Activated CD8-positive, alpha-beta memory T cell treated with anti-CD3 and anti-CD28 coated beads for 36 hours (primary cell): Measurements from ENCODE around the gene SLCO2B1. TPM values are rescaled to one million over a fixed set of nuclear protein-coding genes. Genes with fewer than 3 reads are reported as not detected.
"Not testable (repeated sequence)": the region's sequence is repeated elsewhere in the genome, so short reads cannot be mapped to it uniquely, and the experiment has no call there.

ENCODE experiments used
- CTCF ChIA-PET: fragments of 350-600 bp; sonication (Branson Sonifier 250); formaldehyde crosslinking; loops from one replicate; lab custom pipeline; 2021; ENCODE audit warnings: antibody characterized with exemption; lab: Charles Lee
- POLR2A ChIA-PET: fragments of 350-600 bp; sonication (Branson Sonifier 250); formaldehyde crosslinking; loops from one replicate; lab custom pipeline; 2021; ENCODE audit warnings: antibody characterized with exemption; lab: Charles Lee
- total RNA-seq, 2 experiments: library from RNA; stranded (reverse); gene quantifications; one replicate each; pipeline ENCODE4 v1.2.3, GENCODE V29; 2021

SLCO2B1 gene, protein sequence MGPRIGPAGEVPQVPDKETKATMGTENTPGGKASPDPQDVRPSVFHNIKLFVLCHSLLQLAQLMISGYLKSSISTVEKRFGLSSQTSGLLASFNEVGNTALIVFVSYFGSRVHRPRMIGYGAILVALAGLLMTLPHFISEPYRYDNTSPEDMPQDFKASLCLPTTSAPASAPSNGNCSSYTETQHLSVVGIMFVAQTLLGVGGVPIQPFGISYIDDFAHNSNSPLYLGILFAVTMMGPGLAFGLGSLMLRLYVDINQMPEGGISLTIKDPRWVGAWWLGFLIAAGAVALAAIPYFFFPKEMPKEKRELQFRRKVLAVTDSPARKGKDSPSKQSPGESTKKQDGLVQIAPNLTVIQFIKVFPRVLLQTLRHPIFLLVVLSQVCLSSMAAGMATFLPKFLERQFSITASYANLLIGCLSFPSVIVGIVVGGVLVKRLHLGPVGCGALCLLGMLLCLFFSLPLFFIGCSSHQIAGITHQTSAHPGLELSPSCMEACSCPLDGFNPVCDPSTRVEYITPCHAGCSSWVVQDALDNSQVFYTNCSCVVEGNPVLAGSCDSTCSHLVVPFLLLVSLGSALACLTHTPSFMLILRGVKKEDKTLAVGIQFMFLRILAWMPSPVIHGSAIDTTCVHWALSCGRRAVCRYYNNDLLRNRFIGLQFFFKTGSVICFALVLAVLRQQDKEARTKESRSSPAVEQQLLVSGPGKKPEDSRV
- total RNA-seq, result not detected

GRCh38 chr11:75150879-75151278, at the start of gene SLCO2B1:
SLCO2B1 (plus strand) TSS chr11:75151107; CDS start chr11:75151382, 275 bp downstream.
- CTCF ChIA-PET, result interaction anchor here (1.3 to 2.3 kb wide), 2 partner anchors 10 to 54 kb away, joined by 4 to 11 read pairs; no protein-coding TSS in a partner anchor
- POLR2A ChIA-PET, result no interaction called here

- ChIA-PET POLR2A (no interaction called here), CTCF (no interaction called here)
These were observed 49.3 kb upstream of the SLCO2B1 start for GRCh38 chr11:75101424-75102128.

GRCh38 chr11:75103380-75104026, 47.4 kb upstream of the SLCO2B1 start:
- ChIA-PET CTCF (no interaction called here), POLR2A (no interaction called here)

- CTCF ChIA-PET, result no interaction called here
- POLR2A ChIA-PET, result no interaction called here
These were observed 45.4 kb upstream of the SLCO2B1 start for GRCh38 chr11:75105462-75105925.

DNA sequence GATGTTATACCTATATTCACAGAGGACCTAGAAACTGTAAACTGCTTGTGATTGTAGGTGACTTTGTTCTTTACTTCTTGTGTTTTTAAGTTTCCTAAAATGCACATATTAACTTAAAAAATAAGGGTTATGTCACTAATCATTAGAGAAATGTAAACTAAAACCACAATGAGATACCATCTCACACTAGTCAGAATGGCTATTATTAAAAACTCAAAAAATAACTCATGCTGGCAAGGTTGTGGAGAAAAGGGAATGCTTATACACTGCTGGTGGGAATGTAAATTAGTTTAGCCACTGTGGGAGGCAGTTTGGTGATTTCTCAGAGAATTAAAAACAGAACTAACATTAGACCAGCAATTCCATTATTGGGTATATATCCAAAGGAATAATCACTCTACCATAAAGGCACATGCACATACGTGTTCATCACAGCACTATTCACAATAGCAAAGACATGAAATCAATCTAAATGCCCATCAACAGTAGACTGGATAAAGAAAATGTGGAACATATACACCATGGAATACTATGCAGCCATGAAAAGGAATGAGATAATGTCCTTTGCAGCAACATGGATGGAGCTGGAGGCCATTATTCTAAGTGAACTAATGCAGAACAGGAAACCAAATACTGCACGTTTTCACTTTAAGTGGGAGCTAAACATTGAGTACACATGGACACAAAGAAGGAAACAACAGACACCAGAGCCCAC, 44.8 kb upstream of the SLCO2B1 start:
- CTCF ChIA-PET, result interaction anchor here (0.7 kb wide), 1 partner anchor 152 kb away, joined by 3 read pairs; no protein-coding TSS in a partner anchor
- POLR2A ChIA-PET, result not testable (repeated sequence)

- ChIA-PET CTCF (interaction anchor here (0.6 kb wide), 1 partner anchor 162 kb away, joined by 3 read pairs; no protein-coding TSS in a partner anchor), POLR2A (no interaction called here)
These were observed 43.7 kb upstream of the SLCO2B1 start for GRCh38 chr11:75107187-75107586.

- ChIA-PET POLR2A (no interaction called here), CTCF (no interaction called here)
These were observed 38.7 kb upstream of the SLCO2B1 start for GRCh38 chr11:75112200-75112599.

GRCh38 chr11:75113030-75113429, 37.9 kb upstream of the SLCO2B1 start:
- POLR2A ChIA-PET, result no interaction called here
- CTCF ChIA-PET, result no interaction called here

DNA sequence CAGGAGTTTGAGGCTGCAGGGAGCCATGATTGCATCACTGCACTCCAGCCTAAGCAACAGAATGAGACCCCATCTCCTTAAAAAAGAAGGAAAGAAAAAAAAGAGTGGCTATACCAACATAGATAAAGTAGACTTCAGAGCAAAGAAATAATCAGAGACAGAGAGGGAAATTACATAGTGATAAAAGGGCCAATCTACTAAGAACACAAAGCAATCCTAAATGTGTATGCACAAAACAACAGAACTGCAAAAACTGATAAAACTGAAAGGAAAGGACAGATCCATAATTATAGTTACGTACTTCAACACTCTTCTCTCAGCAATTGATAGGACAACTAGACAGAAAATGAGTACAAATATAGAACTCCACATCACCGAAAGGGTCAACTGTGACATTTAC, 36.4 kb upstream of the SLCO2B1 start:
- ChIA-PET CTCF (interaction anchor here (1.2 kb wide), 1 partner anchor 90 kb away, joined by 3 read pairs; no protein-coding TSS in a partner anchor), POLR2A (no interaction called here)

DNA sequence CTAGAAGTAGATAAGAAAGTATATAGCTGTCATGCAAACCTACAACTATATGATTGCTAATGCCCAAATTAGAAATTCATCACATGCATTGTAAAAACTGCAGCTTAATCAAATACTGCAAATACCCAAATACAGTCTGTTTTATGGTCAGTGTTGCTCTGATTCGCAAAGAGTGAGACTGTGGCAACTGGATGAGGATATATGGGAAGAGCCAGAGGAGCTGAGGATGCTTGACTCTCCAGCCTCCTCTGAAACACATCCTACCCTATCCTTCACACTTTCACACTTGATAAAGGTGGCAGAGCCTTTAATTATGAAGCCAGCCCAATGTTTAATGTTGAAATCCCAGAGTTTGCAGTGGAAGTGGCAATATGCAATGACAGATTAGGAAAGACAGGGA, 32.3 kb upstream of the SLCO2B1 start:
- POLR2A ChIA-PET, result no interaction called here
- CTCF ChIA-PET, result interaction anchor here (0.5 to 1.0 kb wide), 4 partner anchors 22 to 560 kb away, joined by 3 to 5 read pairs (median 3); no protein-coding TSS in a partner anchor

DNA sequence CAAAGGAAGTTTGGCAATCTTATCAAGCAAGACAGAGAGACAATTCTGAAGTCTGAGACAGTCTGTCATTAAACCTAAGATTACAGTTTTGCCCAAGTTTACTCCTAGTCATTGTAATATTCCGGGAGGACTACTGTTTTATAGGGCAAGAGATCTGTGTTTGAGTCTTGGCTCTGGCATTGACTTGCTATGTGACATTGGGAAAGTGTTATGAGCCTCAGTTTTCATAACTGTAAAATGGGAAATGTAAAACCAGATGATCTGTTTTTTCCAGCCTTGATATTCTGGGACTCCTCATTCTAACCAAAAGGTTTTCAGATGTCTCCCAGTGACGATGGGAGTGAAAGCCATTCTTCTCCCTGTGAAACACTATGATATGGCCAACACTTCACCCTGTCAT, 24.3 kb upstream of the SLCO2B1 start:
- CTCF ChIA-PET, result interaction anchor here (1.1 to 2.1 kb wide), 3 partner anchors 14 to 109 kb away, joined by 3 to 5 read pairs (median 3); no protein-coding TSS in a partner anchor
- POLR2A ChIA-PET, result no interaction called here

GRCh38 chr11:75132080-75132479, 18.8 kb upstream of the SLCO2B1 start:
- ChIA-PET CTCF (interaction anchor here (1.0 to 1.3 kb wide), 2 partner anchors 8 to 109 kb away, joined by 3 read pairs; no protein-coding TSS in a partner anchor), POLR2A (no interaction called here)

DNA sequence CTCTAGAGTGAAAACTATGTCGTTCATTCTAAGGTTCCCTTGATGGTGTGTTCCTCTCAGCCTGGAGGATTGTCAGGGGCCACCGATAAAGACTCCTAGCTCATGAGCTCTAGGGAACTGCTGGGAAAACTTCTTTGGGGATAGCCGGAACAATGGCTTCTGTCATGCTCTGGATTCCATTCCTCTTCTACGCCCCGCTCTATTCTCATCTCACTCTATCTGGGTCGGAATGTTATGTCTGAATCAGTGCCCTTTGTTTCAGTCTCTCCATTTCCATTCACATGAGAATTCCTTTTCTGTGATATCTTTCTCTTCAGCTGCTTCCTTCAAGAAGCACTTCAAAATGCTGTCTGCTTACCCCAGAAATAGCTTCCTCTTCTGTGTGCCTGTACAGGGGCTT, 16.9 kb upstream of the SLCO2B1 start:
- CTCF ChIA-PET, result interaction anchor here (1.2 to 2.2 kb wide), 3 partner anchors 9 to 115 kb away, joined by 3 to 11 read pairs (median 6); no protein-coding TSS in a partner anchor
- POLR2A ChIA-PET, result no interaction called here

GRCh38 chr11:75135021-75135650, 15.8 kb upstream of the SLCO2B1 start:
- ChIA-PET POLR2A (no interaction called here), CTCF (interaction anchor here (1.4 to 2.2 kb wide), 2 partner anchors 69 to 113 kb away, joined by 6 to 11 read pairs; no protein-coding TSS in a partner anchor)

DNA sequence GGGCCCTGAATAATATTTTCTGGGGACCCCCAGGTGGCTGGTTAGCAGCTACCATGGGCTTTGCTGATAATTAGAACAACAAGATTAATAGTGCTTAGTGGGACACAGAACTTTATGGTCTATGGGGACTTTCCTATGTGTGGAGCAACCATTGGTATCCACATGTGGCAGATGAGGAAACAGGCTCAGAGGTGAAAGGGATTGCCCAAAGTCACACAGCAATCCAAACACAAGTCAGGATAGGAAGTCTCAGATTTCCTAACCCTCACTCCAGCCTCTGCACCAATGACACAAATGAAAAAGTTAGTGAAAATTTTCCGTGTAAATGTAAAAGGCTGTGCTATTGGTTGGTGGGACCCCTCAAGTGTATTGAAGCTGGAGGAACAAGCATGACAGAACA, 15.3 kb upstream of the SLCO2B1 start:
- POLR2A ChIA-PET, result no interaction called here
- CTCF ChIA-PET, result interaction anchor here (1.4 to 2.2 kb wide), 2 partner anchors 68 to 113 kb away, joined by 6 to 11 read pairs; no protein-coding TSS in a partner anchor

- CTCF ChIA-PET, result interaction anchor here (0.6 to 11.5 kb wide), 34 partner anchors 8 to 506 kb away, joined by 3 to 199 read pairs (median 4); partner anchors contain the start of genes SLCO2B1 and TPBGL
- POLR2A ChIA-PET, result interaction anchor here (1.5 kb wide), 1 partner anchor 101 kb away, joined by 6 read pairs; the partner anchor contains the start of gene TPBGL
These were observed 10.4 kb upstream of the SLCO2B1 start for GRCh38 chr11:75140269-75141138.
